Endothelial cell of umbilical vein (primary cell): ENCODE data around the gene ANXA6.

Source experiments
- CTCF ChIP-seq, 2 donors: IDR thresholded peaks; 1 replicate in 1 of 2; 2 replicates in 1 of 2; pipeline ENCODE4 v1.5.1; 2011; ENCODE audit warnings: low read length in 2 of 2, mild to moderate bottlenecking in 2 of 2, moderate library complexity in 2 of 2, control low read depth in 1 of 2, inconsistent platforms in 1 of 2, low read depth in 1 of 2; ENCODE audit not compliant: insufficient read depth in 1 of 2; ENCODE audit errors: extremely low read depth in 1 of 2
- EZH2 ChIP-seq: IDR thresholded peaks from 2 replicates; pipeline ENCODE4 v1.6.1; 2012; ENCODE audit warnings: borderline replicate concordance, low read depth, mild to moderate bottlenecking, moderate library complexity, low read length, inconsistent platforms; ENCODE audit not compliant: severe bottlenecking
- GATA2 ChIP-seq: IDR thresholded peaks from 2 replicates; pipeline ENCODE4 v1.7.0; 2011; ENCODE audit warnings: low read depth, mild to moderate bottlenecking, moderate library complexity, mixed read lengths, low read length; ENCODE audit not compliant: insufficient read length, insufficient read depth
- JUN ChIP-seq: IDR thresholded peaks from 2 replicates; pipeline ENCODE4 v1.6.1; 2011; ENCODE audit warnings: borderline replicate concordance, low read depth; ENCODE audit not compliant: insufficient read length, insufficient read depth
- MAX ChIP-seq: IDR thresholded peaks from 2 replicates; pipeline ENCODE4 v1.6.1; 2011; ENCODE audit not compliant: insufficient read depth, insufficient read length
- MYC ChIP-seq: IDR thresholded peaks from one replicate; pipeline ENCODE4 v1.6.1; 2011; ENCODE audit warnings: mild to moderate bottlenecking, low read depth, low read length
- POLR2A ChIP-seq: IDR thresholded peaks from 2 replicates; pipeline ENCODE4 v1.6.1; 2012; ENCODE audit warnings: low read depth, mild to moderate bottlenecking, control low read depth, low read length
- POLR2AphosphoS5 ChIP-seq: IDR thresholded peaks from 2 replicates; pipeline ENCODE4 v1.6.1; 2012; ENCODE audit warnings: low read depth, mild to moderate bottlenecking, control low read depth, low read length, moderate library complexity; ENCODE audit not compliant: insufficient read depth

- TF ChIP-seq POLR2A (no peak), CTCF (IDR thresholded peaks at IDR 0.05; ENCODE audit: extremely low read depth in 1 of 2, insufficient read depth in 1 of 2, low read depth in 1 of 2, low read length in 2 of 2) (no peak), GATA2 (no peak), POLR2AphosphoS5 (no peak), MAX (no peak), EZH2 (no peak), JUN (no peak), MYC (no peak)
These were observed 35.0 kb upstream of the ANXA6 start for GRCh38 chr5:151192626-151193025.
